ENCODE measurements around the gene TAL1.

TAL1 gene

DNA sequence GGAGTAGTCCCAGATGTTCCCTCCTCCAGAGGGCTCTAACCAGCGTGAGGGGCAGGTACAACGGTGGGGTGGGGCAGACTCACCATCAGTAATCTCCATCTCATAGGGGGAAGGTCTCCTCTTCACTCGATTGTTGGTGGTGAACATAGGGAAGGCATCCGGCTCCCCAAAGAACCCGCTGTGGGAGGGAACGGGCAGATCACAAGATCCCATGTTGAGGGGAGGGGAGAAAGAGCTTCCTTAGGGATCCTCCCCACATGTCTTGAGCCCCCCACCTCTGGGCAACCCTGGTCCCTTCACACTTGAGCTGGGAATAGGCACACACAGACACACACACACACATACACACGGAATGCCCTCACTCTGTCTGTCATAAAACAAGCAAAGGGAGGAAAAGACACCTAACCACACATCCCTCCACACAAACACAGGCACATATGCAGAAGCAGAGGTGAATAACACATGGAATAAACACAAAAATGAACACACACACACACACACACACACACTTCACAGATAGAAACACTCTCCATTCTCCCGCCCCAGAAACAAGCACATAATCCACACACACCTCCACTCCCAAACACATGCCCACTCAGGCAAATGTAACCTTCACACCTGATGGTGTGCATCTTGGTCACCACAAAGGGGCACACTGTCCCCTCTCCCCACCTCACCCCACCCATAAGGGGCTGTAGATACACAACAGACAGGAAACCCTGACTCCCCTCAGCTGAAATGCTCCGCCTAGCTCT is 7.9 kb downstream of the TAL1 start:
- no peak overlapping the region for H3K4me3 ChIP-seq (ENCODE audit: low read length in 2 of 2)
- peaks cover 0 to 3% of the 10 kb centered on the region in 2 donors for H3K4me1 ChIP-seq (ENCODE audit: control insufficient read depth in 2 of 2, insufficient read depth in 2 of 2, low read length in 2 of 2)
- peaks cover 55 to 66% of the 10 kb centered on the region in 2 donors for H3K27me3 ChIP-seq (ENCODE audit: control insufficient read depth in 2 of 2, insufficient read depth in 2 of 2, low read length in 2 of 2)

DNA sequence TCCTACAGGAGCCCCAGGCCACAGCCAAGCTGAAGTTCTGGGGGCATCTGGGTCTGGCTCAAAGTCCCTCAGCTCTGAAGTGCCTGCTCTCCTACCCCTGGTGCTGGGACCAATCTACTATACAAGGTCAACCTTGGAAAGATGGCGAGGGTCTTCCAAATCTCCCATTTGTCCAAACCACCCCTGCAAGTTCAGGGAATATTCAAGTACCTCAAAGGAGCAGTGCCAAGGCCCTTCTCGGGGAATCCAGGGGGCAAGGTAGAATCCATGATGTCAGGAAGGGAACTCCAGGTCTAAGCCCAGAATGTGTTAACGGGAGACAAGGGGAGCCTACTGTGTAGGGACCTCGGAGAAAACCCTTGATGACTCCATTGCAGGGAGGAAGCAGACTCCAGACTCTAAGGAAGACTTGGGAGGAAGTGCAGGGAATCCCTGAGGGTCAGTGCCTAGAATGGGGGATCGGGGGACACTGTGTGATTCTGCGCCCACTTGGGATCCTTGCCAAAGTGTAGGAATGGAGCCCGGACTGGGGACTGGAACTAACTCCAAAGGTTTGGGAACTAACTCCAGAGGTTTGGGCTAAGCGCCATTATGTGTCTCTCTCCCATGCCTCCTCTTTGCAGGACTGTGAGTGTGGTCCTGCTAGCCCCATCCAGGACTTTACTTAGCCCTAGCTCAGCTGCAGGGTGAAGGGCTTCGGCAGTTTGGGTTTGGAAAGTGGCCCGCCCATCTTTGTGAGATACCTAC is 8.7 kb downstream of the TAL1 start:
- H3K9ac ChIP-seq (ENCODE audit: low read depth in 1 of 2, low read length in 2 of 2): no peak overlapping the region
- H3K4me1 ChIP-seq (ENCODE audit: control insufficient read depth in 2 of 2, insufficient read depth in 2 of 2, low read length in 2 of 2): peaks cover 0 to 3% of the 10 kb centered on the region in 2 donors
- H3K36me3 ChIP-seq (ENCODE audit: control insufficient read depth in 2 of 2, insufficient read depth in 2 of 2, low read length in 2 of 2): no peaks in the 10 kb centered on the region
- peaks cover 48 to 59% of the 10 kb centered on the region in 2 donors for H3K27me3 ChIP-seq (ENCODE audit: control insufficient read depth in 2 of 2, insufficient read depth in 2 of 2, low read length in 2 of 2)
- no peaks in the 10 kb centered on the region for H3K9me3 ChIP-seq (ENCODE audit: control insufficient read depth in 2 of 2, low read length in 2 of 2)
- no peak overlapping the region for H3K4me3 ChIP-seq (ENCODE audit: low read length in 2 of 2)
- H3K27ac ChIP-seq (ENCODE audit: low read depth in 2 of 2, low read length in 2 of 2): no peak overlapping the region

More for the DNA sequence above, 7.9 kb downstream of the TAL1 start:
- no peak overlapping the region for H3K9ac ChIP-seq (ENCODE audit: low read depth in 1 of 2, low read length in 2 of 2)
- H3K9me3 ChIP-seq (ENCODE audit: control insufficient read depth in 2 of 2, low read length in 2 of 2): no peaks in the 10 kb centered on the region
- H3K36me3 ChIP-seq (ENCODE audit: control insufficient read depth in 2 of 2, insufficient read depth in 2 of 2, low read length in 2 of 2): no peaks in the 10 kb centered on the region
- H3K27ac ChIP-seq (ENCODE audit: low read depth in 2 of 2, low read length in 2 of 2): no peak overlapping the region

DNA sequence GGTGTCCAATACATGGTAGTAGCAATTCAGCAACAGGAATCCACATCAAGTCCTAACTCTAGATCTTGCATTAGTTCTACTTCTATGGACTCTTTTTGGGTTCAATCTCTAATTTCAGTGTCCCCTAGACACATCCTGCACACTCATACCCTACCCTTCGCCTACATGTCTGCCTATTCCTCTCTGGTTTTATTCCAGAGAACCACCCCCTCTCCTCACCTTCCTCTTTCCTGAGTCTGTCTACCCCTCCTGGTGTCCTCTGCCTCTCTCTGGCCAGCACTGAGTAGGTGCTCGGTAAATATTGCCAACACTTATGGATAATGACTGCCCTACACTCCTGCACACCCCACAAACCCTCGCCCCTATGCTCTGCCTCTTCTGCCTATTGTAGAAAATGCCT is 9.5 kb downstream of the TAL1 start:
- Histone ChIP-seq H3K4me1 (ENCODE audit: control insufficient read depth in 2 of 2, insufficient read depth in 2 of 2, low read length in 2 of 2) (peaks cover 0 to 3% of the 10 kb centered on the region in 2 donors), H3K27ac (ENCODE audit: low read depth in 2 of 2, low read length in 2 of 2) (no peak overlapping the region), H3K9me3 (ENCODE audit: control insufficient read depth in 2 of 2, low read length in 2 of 2) (no peaks in the 10 kb centered on the region), H3K27me3 (ENCODE audit: control insufficient read depth in 2 of 2, insufficient read depth in 2 of 2, low read length in 2 of 2) (peaks cover 44 to 51% of the 10 kb centered on the region in 2 donors), H3K9ac (ENCODE audit: low read depth in 1 of 2, low read length in 2 of 2) (no peak overlapping the region), H3K4me3 (ENCODE audit: low read length in 2 of 2) (no peak overlapping the region), H3K36me3 (ENCODE audit: control insufficient read depth in 2 of 2, insufficient read depth in 2 of 2, low read length in 2 of 2) (no peaks in the 10 kb centered on the region)

DNA sequence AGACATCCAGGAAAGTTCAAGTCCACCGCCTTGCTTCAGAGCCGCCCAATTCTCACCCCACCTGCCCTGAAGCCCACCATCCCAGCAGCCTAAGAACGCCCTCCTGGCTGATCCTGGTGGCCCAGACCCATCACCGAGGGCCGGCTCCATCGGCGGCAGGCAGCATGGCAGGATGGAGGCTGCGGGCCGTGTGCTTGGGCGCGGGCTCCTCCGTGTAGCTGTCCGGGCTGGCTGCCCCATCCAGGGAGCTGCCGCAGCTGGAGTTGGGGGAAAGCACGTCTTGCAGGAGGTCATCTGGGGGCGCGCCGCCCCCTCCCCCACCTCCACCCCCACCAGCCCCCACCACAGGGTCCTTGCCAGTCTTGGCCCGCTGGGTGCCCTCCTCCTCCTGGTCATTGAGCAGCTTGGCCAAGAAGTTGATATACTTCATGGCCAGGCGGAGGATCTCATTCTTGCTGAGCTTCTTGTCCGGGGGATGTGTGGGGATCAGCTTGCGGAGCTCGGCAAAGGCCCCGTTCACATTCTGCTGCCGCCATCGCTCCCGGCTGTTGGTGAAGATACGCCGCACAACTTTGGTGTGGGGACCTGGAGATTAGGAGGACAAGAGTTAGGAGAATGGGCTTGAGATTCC is 12.3 kb downstream of the TAL1 start:
- no peak overlapping the region for H3K9ac ChIP-seq (ENCODE audit: low read depth in 1 of 2, low read length in 2 of 2)
- peaks cover 23 to 28% of the 10 kb centered on the region in 2 donors for H3K27me3 ChIP-seq (ENCODE audit: control insufficient read depth in 2 of 2, insufficient read depth in 2 of 2, low read length in 2 of 2)
- H3K4me1 ChIP-seq (ENCODE audit: control insufficient read depth in 2 of 2, insufficient read depth in 2 of 2, low read length in 2 of 2): no peaks in the 10 kb centered on the region
- H3K9me3 ChIP-seq (ENCODE audit: control insufficient read depth in 2 of 2, low read length in 2 of 2): no peaks in the 10 kb centered on the region
- no peaks in the 10 kb centered on the region for H3K36me3 ChIP-seq (ENCODE audit: control insufficient read depth in 2 of 2, insufficient read depth in 2 of 2, low read length in 2 of 2)
- no peak overlapping the region for H3K27ac ChIP-seq (ENCODE audit: low read depth in 2 of 2, low read length in 2 of 2)
- no peak overlapping the region for H3K4me3 ChIP-seq (ENCODE audit: low read length in 2 of 2)

DNA sequence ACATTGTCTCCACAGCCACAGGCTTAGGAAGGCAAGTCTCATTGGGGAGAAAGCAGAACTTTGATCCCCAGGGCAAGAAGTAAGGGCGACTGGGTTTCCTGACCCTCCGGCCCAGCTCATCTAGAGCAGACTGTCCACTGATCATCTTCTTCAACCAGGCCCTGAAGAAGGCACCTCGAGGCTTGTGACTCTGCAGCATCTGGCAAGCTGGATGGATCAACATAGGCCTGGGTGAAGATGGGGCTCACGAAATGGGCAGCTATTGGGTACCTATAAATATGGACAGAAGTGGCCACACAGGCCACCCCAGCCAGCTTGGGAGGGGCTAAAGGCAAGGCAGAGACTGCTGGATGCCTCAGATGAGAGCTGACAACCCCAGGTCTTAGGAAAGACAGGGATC is 13.0 kb downstream of the TAL1 start:
- Histone ChIP-seq H3K4me3 (ENCODE audit: low read length in 2 of 2) (no peak overlapping the region), H3K27me3 (ENCODE audit: control insufficient read depth in 2 of 2, insufficient read depth in 2 of 2, low read length in 2 of 2) (peaks cover 16 to 21% of the 10 kb centered on the region in 2 donors), H3K36me3 (ENCODE audit: control insufficient read depth in 2 of 2, insufficient read depth in 2 of 2, low read length in 2 of 2) (no peaks in the 10 kb centered on the region), H3K9me3 (ENCODE audit: control insufficient read depth in 2 of 2, low read length in 2 of 2) (no peaks in the 10 kb centered on the region), H3K4me1 (ENCODE audit: control insufficient read depth in 2 of 2, insufficient read depth in 2 of 2, low read length in 2 of 2) (no peaks in the 10 kb centered on the region), H3K27ac (ENCODE audit: low read depth in 2 of 2, low read length in 2 of 2) (no peak overlapping the region), H3K9ac (ENCODE audit: low read depth in 1 of 2, low read length in 2 of 2) (no peak overlapping the region)

- Histone ChIP-seq H3K27ac (ENCODE audit: low read depth in 2 of 2, low read length in 2 of 2) (no peak overlapping the region), H3K27me3 (ENCODE audit: control insufficient read depth in 2 of 2, insufficient read depth in 2 of 2, low read length in 2 of 2) (peaks cover 0 to 2% of the 10 kb centered on the region in 2 donors), H3K4me3 (ENCODE audit: low read length in 2 of 2) (no peak overlapping the region), H3K36me3 (ENCODE audit: control insufficient read depth in 2 of 2, insufficient read depth in 2 of 2, low read length in 2 of 2) (no peaks in the 10 kb centered on the region), H3K4me1 (ENCODE audit: control insufficient read depth in 2 of 2, insufficient read depth in 2 of 2, low read length in 2 of 2) (peaks cover 0 to 2% of the 10 kb centered on the region in 2 donors), H3K9me3 (ENCODE audit: control insufficient read depth in 2 of 2, low read length in 2 of 2) (no peaks in the 10 kb centered on the region), H3K9ac (ENCODE audit: low read depth in 1 of 2, low read length in 2 of 2) (no peak overlapping the region)
Measured at GRCh38 chr1:47216278-47217059, 15.6 kb downstream of the TAL1 start.

- Histone ChIP-seq H3K27me3 (ENCODE audit: control insufficient read depth in 2 of 2, insufficient read depth in 2 of 2, low read length in 2 of 2) (peaks cover 0 to 2% of the 10 kb centered on the region in 2 donors), H3K27ac (ENCODE audit: low read depth in 2 of 2, low read length in 2 of 2) (no peak overlapping the region), H3K4me1 (ENCODE audit: control insufficient read depth in 2 of 2, insufficient read depth in 2 of 2, low read length in 2 of 2) (peaks cover 0 to 2% of the 10 kb centered on the region in 2 donors), H3K36me3 (ENCODE audit: control insufficient read depth in 2 of 2, insufficient read depth in 2 of 2, low read length in 2 of 2) (no peaks in the 10 kb centered on the region), H3K4me3 (ENCODE audit: low read length in 2 of 2) (no peak overlapping the region), H3K9ac (ENCODE audit: low read depth in 1 of 2, low read length in 2 of 2) (no peak overlapping the region), H3K9me3 (ENCODE audit: control insufficient read depth in 2 of 2, low read length in 2 of 2) (no peaks in the 10 kb centered on the region)
Measured at GRCh38 chr1:47215713-47216112, 16.3 kb downstream of the TAL1 start.

- H3K4me1 ChIP-seq (ENCODE audit: control insufficient read depth in 2 of 2, insufficient read depth in 2 of 2, low read length in 2 of 2): peaks cover 0 to 2% of the 10 kb centered on the region in 2 donors
- H3K36me3 ChIP-seq (ENCODE audit: control insufficient read depth in 2 of 2, insufficient read depth in 2 of 2, low read length in 2 of 2): no peaks in the 10 kb centered on the region
- H3K27me3 ChIP-seq (ENCODE audit: control insufficient read depth in 2 of 2, insufficient read depth in 2 of 2, low read length in 2 of 2): peaks cover 0 to 8% of the 10 kb centered on the region in 2 donors
- H3K27ac ChIP-seq (ENCODE audit: low read depth in 2 of 2, low read length in 2 of 2): no peak overlapping the region
- no peak overlapping the region for H3K9ac ChIP-seq (ENCODE audit: low read depth in 1 of 2, low read length in 2 of 2)
- H3K4me3 ChIP-seq (ENCODE audit: low read length in 2 of 2): no peak overlapping the region
- no peaks in the 10 kb centered on the region for H3K9me3 ChIP-seq (ENCODE audit: control insufficient read depth in 2 of 2, low read length in 2 of 2)
Measured at GRCh38 chr1:47214549-47214948, 17.5 kb downstream of the TAL1 start.

GRCh38 chr1:47213230-47213963 is 18.6 kb downstream of the TAL1 start:
- no peak overlapping the region for H3K27ac ChIP-seq (ENCODE audit: low read depth in 2 of 2, low read length in 2 of 2)
- no peaks in the 10 kb centered on the region for H3K36me3 ChIP-seq (ENCODE audit: control insufficient read depth in 2 of 2, insufficient read depth in 2 of 2, low read length in 2 of 2)

More at GRCh38 chr1:47213230-47213963, 18.6 kb downstream of the TAL1 start:
- H3K4me3 ChIP-seq (ENCODE audit: low read length in 2 of 2): no peak overlapping the region
- peaks cover 0 to 2% of the 10 kb centered on the region in 2 donors for H3K4me1 ChIP-seq (ENCODE audit: control insufficient read depth in 2 of 2, insufficient read depth in 2 of 2, low read length in 2 of 2)
- H3K27me3 ChIP-seq (ENCODE audit: control insufficient read depth in 2 of 2, insufficient read depth in 2 of 2, low read length in 2 of 2): peaks cover 0 to 11% of the 10 kb centered on the region in 2 donors
- no peaks in the 10 kb centered on the region for H3K9me3 ChIP-seq (ENCODE audit: control insufficient read depth in 2 of 2, low read length in 2 of 2)
- H3K9ac ChIP-seq (ENCODE audit: low read depth in 1 of 2, low read length in 2 of 2): no peak overlapping the region

All from mucosa of rectum (tissue), 2 donors.